ENCODE data around the gene GMCL2.
"Not testable (repeated sequence)": the region's sequence is repeated elsewhere in the genome, so short reads cannot be mapped to it uniquely, and the experiment has no call there.

The GMCL2 gene, protein sequence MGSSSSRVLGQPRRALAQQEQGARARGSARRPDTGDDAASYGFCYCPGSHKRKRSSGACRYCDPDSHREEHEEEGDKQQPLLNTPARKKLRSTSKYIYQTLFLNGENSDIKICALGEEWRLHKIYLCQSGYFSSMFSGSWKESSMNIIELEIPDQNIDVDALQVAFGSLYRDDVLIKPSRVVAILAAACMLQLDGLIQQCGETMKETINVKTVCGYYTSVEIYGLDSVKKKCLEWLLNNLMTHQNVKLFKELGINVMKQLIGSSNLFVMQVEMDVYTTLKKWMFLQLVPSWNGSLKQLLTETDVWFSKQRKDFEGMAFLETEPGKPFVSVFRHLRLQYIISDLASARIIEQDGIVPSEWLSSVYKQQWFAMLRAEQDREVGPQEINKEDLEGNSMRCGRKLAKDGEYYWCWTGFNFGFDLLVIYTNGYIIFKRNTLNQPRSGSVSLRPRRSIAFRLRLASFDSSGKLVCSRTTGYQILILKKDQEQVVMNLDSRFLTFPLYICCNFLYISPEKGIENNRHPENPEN

DNA sequence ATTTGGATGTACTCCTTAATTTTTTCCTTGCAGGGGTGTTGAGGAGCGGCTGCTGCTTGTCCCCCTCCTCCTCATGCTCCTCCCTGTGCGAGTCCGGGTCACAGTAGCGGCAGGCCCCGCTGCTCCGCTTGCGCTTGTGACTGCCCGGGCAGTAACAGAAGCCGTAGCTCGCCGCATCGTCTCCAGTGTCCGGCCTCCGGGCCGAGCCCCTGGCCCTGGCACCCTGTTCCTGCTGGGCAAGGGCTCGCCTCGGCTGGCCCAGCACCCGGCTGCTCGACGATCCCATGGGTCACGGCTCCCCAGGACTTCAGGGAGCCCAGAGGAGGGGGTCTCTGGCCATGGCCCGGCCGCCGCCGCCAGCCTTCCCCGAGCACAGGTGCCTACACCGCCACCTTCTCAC lies at the start of gene GMCL2:
Gene GMCL2, minus strand, starts transcription at position 358 of the 400 bp plus-strand sequence. Its CDS starts 72 bp downstream, at position 286.
- no peak for DNase-seq (ENCODE audit: low read depth in 3 of 3)

- no peak for DNase-seq (ENCODE audit: low read depth in 3 of 3)
Observed at GRCh38 chr5:178236679-178237078, 49.5 kb upstream of the GMCL2 start.

DNA sequence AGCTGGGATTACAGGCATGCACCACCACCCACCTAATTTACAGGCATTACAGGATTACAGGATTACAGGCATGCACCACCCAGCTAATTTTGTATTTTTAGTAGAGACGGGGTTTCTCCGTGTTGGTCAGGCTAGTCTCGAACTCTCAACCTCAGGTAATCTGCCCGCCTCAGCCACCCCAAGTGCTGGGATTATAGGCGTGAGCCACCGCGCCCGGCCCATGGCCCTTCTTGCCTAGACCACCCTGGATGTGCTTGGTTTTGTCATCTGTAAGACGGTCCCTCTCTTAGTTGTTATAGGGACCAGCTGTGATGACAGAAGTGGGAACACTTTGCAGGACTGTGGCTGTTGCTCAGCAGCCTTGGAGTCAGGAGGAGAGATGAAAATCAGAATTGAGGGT lies 49.0 kb upstream of the GMCL2 start:
- DNase-seq (ENCODE audit: low read depth in 3 of 3), result no peak

DNA sequence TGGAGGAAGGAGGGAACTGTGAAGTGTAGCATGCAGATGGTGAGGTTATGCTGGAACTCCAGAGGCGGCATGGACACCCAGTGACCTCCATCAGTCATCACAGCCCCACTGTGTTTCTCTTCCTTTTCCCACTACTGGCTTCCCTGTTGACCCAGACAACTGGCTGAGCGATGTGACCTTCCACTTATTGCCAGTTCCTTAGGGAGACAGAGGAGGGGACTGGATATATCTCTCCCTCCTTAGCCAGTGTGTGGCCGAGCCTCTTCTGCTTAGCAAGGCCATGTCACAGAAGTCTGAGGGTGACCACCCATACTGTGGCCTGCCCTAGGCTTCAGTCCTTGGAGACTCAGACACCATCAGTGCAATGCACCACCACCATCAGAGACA lies 48.4 kb upstream of the GMCL2 start:
- no peak for DNase-seq (ENCODE audit: low read depth in 3 of 3)

- peak; percentile 48 to 76 (median 53) for DNase-seq (ENCODE audit: low read depth in 3 of 3)
Observed at GRCh38 chr5:178234750-178235587, 47.8 kb upstream of the GMCL2 start.

DNA sequence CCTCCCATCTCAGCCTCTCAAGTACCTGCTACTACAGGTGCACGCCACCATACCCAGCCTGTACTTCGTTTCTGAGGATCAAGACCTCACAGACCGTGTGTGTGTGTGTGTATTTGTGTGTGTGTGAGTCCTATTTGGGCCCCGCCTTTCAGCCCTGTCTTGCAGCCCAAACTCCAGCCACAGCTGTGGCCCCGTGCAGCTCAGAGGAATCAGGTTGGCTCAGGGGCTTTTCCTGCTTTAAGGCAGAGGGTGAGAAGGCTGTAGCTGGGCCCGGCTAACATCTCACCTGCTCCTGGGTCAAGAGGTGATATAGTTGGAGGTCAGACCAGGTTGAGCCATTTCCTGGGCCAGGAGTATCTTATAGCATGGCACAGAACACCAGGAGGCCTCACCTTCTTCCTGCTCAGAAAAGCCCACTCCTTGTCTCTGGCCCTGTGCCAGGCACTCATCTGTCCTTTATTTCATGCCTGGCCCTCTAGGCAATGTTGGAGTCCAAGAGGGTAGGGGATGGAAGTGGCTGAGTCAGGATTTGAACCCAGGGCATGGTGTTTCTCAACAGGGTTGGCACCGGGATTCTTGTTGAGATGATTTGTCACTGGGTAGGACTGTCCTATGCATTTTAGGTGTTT lies 47.1 kb upstream of the GMCL2 start:
- DNase-seq (ENCODE audit: low read depth in 3 of 3), result no peak

GRCh38 chr5:178232920-178233429 lies 45.8 kb upstream of the GMCL2 start:
- no peak for DNase-seq (ENCODE audit: low read depth in 3 of 3)

- peak; percentile 32 to 68 (median 41) for DNase-seq (ENCODE audit: low read depth in 3 of 3)
Observed at GRCh38 chr5:178232124-178232919, 45.2 kb upstream of the GMCL2 start, which contains the start of gene PHYKPL. PHYKPL (minus strand) TSS chr5:178232802; CDS start chr5:178232550, 252 bp downstream.

DNA sequence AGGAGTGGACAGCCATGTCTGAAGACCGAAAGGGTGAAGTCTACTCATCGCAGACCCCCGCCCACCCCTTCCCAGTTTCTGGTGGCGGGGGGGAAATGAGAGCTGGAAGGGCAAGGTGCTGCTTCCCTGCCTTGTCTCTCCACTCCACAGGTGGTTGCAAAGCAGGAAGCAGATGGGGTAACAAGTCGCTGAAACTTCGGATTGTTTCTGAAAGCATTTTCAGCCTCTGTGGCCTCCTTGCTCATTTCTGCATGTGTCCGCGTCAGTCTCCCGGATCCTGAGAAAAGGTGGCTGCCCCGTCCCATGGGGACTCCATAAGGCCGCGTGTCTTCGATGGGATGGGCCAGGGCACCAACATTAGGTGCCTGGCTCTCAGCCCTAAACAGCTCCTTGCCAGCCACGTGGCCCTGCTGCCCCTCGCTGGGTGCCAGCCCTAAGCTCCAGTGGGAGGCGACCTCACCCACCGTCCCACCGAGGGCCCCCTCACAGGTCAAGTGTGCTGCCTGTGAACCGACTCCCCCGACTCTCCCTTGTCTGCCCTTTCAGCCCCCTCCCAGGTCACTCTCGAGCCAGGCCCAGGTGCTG lies 44.5 kb upstream of the GMCL2 start:
- DNase-seq (ENCODE audit: low read depth in 3 of 3), result no peak

GRCh38 chr5:178230879-178231538 lies 43.8 kb upstream of the GMCL2 start:
- DNase-seq (ENCODE audit: low read depth in 3 of 3), result no peak

DNA sequence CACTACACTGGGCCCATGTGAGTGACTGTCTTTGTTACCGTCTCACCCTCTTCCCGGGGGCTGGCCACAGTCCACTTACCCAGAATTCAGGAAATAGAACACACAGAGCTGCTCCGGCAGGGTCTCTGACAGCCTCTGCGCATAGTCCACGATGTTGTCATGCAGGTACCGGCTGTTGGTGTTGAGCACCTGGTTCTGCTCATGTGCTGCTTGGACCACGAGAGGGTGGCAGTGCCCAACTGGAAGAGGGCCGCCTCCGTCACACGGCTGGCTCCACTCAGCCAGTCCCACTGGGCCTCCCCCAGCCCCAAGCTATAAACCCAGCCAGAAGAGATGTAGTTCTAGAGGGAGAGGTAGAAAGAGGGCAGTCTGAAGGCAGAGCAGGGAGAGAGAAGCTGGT lies 42.7 kb upstream of the GMCL2 start:
- DNase-seq (ENCODE audit: low read depth in 3 of 3), result no peak

DNA sequence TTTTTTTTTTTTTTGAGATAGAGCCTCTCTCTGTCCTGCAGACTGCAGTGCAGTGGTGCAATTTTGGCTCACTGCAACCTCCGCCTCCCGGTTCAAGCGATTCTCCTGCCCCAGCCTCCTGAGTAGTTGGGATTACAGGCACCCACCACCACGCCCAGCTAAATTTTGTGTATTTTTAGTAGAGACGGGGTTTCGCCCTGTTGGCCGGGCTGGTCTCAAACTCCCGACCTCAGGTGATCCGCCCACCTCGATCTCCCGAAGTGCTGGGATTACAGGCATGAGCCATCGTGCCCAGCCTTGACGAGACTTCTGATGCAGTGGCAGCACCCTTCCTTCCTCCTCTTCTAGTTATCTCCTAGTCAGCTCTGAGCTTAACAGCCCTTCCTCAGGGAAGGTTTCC lies 41.9 kb upstream of the GMCL2 start:
- DNase-seq (ENCODE audit: low read depth in 3 of 3), result not testable (repeated sequence)

DNA sequence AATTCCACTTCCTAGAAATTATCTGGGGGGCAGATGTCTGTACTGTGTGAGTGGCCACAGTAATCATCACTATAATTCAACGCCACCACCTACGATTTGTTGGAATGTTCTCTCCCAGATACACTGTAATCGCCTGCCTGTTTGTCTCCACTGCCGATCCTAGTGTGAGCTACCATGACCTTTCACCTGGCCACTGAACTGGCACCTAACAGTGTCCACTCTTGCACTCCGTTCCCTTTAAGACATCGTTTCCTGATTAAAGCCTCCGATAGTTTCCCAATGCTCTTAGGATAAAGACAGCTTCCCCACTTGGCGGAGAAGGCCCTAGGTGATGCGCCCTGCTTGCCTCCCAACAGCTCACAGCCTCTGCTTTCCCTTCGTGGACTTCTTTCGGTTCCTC lies 41.4 kb upstream of the GMCL2 start:
- DNase-seq (ENCODE audit: low read depth in 3 of 3), result no peak

GRCh38 chr5:178227929-178228328 lies 40.8 kb upstream of the GMCL2 start:
- no peak for DNase-seq (ENCODE audit: low read depth in 3 of 3)

DNA sequence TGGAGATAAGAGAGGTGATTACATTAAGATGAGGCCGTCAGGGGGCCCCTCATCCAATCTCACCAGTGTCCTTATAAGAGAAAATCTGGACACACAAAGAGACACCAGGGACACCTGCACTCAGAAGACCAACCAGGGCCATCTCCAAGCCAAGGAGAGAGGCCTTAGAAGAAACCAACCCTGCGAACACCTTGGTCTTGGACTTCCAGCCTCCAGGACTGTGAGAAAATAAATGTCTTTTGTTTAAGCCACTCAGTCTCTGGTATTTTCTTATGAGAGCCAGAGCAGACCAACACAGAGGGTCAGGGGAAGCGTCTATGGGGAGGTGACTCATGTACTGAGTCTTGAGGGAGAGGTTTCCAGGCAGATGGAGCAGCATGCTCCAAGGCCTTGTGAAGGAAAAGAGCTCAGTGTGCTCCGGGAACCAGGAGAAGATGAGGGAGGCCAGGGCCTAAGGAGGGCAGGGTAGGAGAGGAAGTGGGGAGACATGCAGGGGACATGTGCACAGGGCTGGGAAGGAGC lies 40.0 kb upstream of the GMCL2 start:
- no peak for DNase-seq (ENCODE audit: low read depth in 3 of 3)

DNA sequence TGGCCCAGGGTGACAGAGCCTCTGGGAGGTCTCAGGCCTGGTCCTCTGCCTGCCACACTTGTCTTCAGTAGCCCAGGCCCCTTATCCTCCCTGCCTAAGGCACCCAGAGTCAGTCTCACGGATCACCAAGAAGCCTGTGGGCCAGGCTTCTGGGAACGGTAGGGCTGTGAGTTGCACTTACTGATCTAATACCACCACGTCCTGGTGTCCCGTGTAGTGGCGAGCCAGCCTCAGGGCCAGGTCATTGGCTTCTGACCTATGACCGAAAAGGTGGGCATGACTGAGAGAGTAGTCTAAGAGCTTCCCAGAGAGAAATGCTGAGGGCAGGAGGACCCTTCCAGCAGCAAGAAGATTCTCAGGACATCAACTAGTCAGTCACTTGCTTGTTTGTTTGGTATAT lies 38.0 kb upstream of the GMCL2 start:
- no peak for DNase-seq (ENCODE audit: low read depth in 3 of 3)

GRCh38 chr5:178224403-178224802 lies 37.2 kb upstream of the GMCL2 start:
- no peak for DNase-seq (ENCODE audit: low read depth in 3 of 3)

- no peak for DNase-seq (ENCODE audit: low read depth in 3 of 3)
Observed at GRCh38 chr5:178223828-178224335, 36.7 kb upstream of the GMCL2 start.

DNA sequence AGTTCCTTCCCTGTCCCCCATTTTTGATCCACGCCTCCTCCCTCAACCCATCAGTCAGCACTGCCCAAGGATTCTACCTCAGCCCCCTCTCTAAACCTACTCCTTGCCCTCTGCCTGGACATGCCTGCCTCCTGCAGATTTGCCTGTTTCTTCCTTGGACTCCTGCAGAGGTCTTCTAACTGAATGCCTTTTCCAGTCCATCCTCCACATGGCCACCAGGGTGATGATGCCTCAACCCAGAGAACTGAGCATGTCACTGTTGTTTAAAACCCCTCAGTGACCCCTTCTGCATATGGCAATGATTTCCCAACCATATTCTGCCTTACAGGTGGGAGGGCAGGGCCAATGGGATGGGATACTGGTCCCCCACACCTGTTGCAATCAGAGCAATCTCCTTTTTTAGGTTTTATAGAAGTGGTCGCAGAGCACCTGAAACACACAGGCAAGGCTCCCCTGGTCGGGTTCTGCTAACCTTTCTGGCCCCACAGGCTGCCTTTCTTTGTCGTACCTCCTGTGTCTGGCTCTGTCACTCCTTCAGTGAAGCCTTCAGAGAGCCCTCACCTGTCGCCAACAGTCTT lies 36.1 kb upstream of the GMCL2 start:
- DNase-seq (ENCODE audit: low read depth in 3 of 3), result no peak
